Left lung (tissue), 10 donors: ENCODE results near the gene MBNL1. TPM values are rescaled to one million over a fixed set of nuclear protein-coding genes. Genes with fewer than 3 reads are reported as not detected.

Source experiments
- ATAC-seq: fragments of 200-7000 bp; cut with Tn5 transposase; one replicate; pipeline ENCODE4 v1.9.1; 2020; ENCODE audit warnings: moderate library complexity
- DNase-seq, 4 donors: peaks; one replicate each; pipeline ENCODE4 v3.0.0-alpha.2; 2013 to 2020
- H3K27ac ChIP-seq, 2 donors: fragments of 200-600 bp; sonication (generic) in 1 of 2; one replicate each; pipeline versions ENCODE4 v1.5.0 to v1.8.0; 2020 to 2021
- H3K27me3 ChIP-seq, 2 donors: fragments of 200-600 bp; sonication (generic) in 1 of 2; one replicate each; pipeline versions ENCODE4 v1.5.0 to v1.8.0; 2020 to 2021
- H3K36me3 ChIP-seq, 2 donors: fragments of 200-600 bp; sonication (generic) in 1 of 2; one replicate each; pipeline versions ENCODE4 v1.5.0 to v1.8.0; 2020 to 2021
- H3K4me1 ChIP-seq, 2 donors: fragments of 200-600 bp; one replicate each; pipeline ENCODE4 v1.8.0; 2021
- H3K4me3 ChIP-seq, 2 donors: fragments of 200-600 bp; sonication (generic) in 1 of 2; one replicate each; pipeline versions ENCODE4 v1.5.0 to v1.8.0; 2020 to 2021; ENCODE audit warnings: mild to moderate bottlenecking in 1 of 2
- H3K9me3 ChIP-seq, 2 donors: fragments of 200-600 bp; sonication (generic) in 1 of 2; one replicate each; pipeline versions ENCODE4 v1.5.0 to v1.8.0; 2020 to 2021
- CTCF ChIP-seq, 2 donors: fragments of 200-600 bp; sonication (generic) in 1 of 2; IDR thresholded peaks; one replicate each; pipeline versions ENCODE4 v1.5.0 to v1.8.0; 2021; ENCODE audit warnings: antibody characterized with exemption in 2 of 2
- intact Hi-C, 2 donors: fragments of 100-400 bp; cut with DNase I; formaldehyde crosslinking; loops; one replicate each; pipeline versions ENCODE4 v1.11.2 to v1.14.2; 2022
- polyA plus RNA-seq, 6 donors: library from polyadenylated mRNA; unstranded; fragments of 120-200 nt; gene quantifications; one replicate each; pipeline ENCODE4 v1.2.1, GENCODE V29; 2013; ENCODE audit not compliant: insufficient read length in 6 of 6
- total RNA-seq, 2 donors: library from RNA; stranded (reverse); fragmentation: NEBNext Ultra II Directional; extraction: Animal tissue kit (Norgen Biotek cat#: 25700); gene quantifications; one replicate each; pipeline ENCODE4 v1.2.1, GENCODE V29; 2021
- donor health status: DM: no; HTN: yes; CAD: no.
- donor health status: DM: no; HTN: no; CAD: no.

Gene MBNL1
- total and polyA plus RNA-seq, 8 donors = 92.3 to 246 (median 109) TPM

- no peak for TF ChIP-seq CTCF (IDR thresholded peaks at IDR 0.05)
- Histone ChIP-seq H3K4me3 (no peak overlapping the region), H3K4me1 (peaks cover 35 to 98% of the 10 kb centered on the region in 2 donors), H3K9me3 (no peaks in the 10 kb centered on the region), H3K36me3 (no peaks in the 10 kb centered on the region), H3K27me3 (no peaks in the 10 kb centered on the region), H3K27ac (peak overlapping the region; percentile 29 to 82)
- ATAC-seq = no peak
- no peak for DNase-seq
- intact Hi-C loops = loop anchor here in 1 of 2 donors (10.0 kb wide), 1 partner anchor 45 kb away; no protein-coding TSS in a partner anchor
Observed at GRCh38 chr3:152379415-152380042, 110.8 kb downstream of the MBNL1 start.

- intact Hi-C loops = loop anchor here in 1 of 2 donors (10.0 kb wide), 1 partner anchor 45 kb away; no protein-coding TSS in a partner anchor
- no peak for TF ChIP-seq CTCF (IDR thresholded peaks at IDR 0.05)
- peak overlapping the region; percentile 29 to 82 for H3K27ac ChIP-seq
Observed at GRCh38 chr3:152380043-152380442, 111.3 kb downstream of the MBNL1 start.

GRCh38 chr3:152381881-152382295 lies 113.2 kb downstream of the MBNL1 start:
- Histone ChIP-seq H3K27me3 (no peaks in the 10 kb centered on the region), H3K9me3 (no peaks in the 10 kb centered on the region), H3K27ac (peak overlapping the region; percentile 69 to 82), H3K4me1 (peaks cover 30 to 96% of the 10 kb centered on the region in 2 donors), H3K4me3 (peak overlapping the region in 1 of 2 donors; percentile 10), H3K36me3 (no peaks in the 10 kb centered on the region)
- no peak for TF ChIP-seq CTCF (IDR thresholded peaks at IDR 0.05)
- ATAC-seq (peak; percentile 23), DNase-seq (no peak)
- intact Hi-C loops = loop anchor here in 1 of 2 donors (10.0 kb wide), 1 partner anchor 47 kb away; no protein-coding TSS in a partner anchor

More at GRCh38 chr3:152380043-152380442, 111.3 kb downstream of the MBNL1 start:
- H3K36me3 ChIP-seq = no peaks in the 10 kb centered on the region
- peaks cover 34 to 98% of the 10 kb centered on the region in 2 donors for H3K4me1 ChIP-seq
- H3K9me3 ChIP-seq = no peaks in the 10 kb centered on the region
- no peaks in the 10 kb centered on the region for H3K27me3 ChIP-seq
- ATAC-seq (no peak), DNase-seq (no peak)
- H3K4me3 ChIP-seq = no peak overlapping the region

- peak overlapping the region; percentile 69 to 82 for H3K27ac ChIP-seq
- no peaks in the 10 kb centered on the region for H3K36me3 ChIP-seq
- H3K9me3 ChIP-seq = no peaks in the 10 kb centered on the region
- intact Hi-C loops = loop anchor here in 1 of 2 donors (10.0 kb wide), 1 partner anchor 48 kb away; no protein-coding TSS in a partner anchor
- H3K4me3 ChIP-seq = peak overlapping the region; percentile 1 to 10
- ATAC-seq (peak; percentile 36), DNase-seq (no peak)
- no peak for TF ChIP-seq CTCF (IDR thresholded peaks at IDR 0.05)
- H3K27me3 ChIP-seq = no peaks in the 10 kb centered on the region
- H3K4me1 ChIP-seq = peaks cover 30 to 96% of the 10 kb centered on the region in 2 donors
Observed at GRCh38 chr3:152382312-152383135, 113.8 kb downstream of the MBNL1 start.
